Smooth muscle cell (in vitro differentiated cells): ENCODE measurements around the gene PRKCSH. TPM values are rescaled to one million over a fixed set of nuclear protein-coding genes. Genes with fewer than 3 reads are reported as not detected.

Source experiments
- DNase-seq: peaks from one replicate; lab custom pipeline; 2025; ENCODE audit not compliant: unreplicated experiment; lab: John Stamatoyannopoulos, UW
- H2AFZ ChIP-seq: fragments of 200-600 bp; sonication (generic); 2 replicates; pipeline ENCODE4 v1.6.0; 2016; ENCODE audit warnings: antibody characterized with exemption, low read depth, mild to moderate bottlenecking
- H3F3A ChIP-seq: fragments of 200-600 bp; sonication (generic); 2 replicates; pipeline ENCODE4 v1.6.0; 2017; ENCODE audit warnings: antibody characterized with exemption, low read depth
- H3K27ac ChIP-seq: fragments of 200-600 bp; sonication (generic); 2 replicates; pipeline ENCODE4 v1.5.1; 2016; ENCODE audit warnings: low read depth, mild to moderate bottlenecking
- H3K27me3 ChIP-seq: fragments of 200-600 bp; sonication (generic); 2 replicates; pipeline ENCODE4 v1.6.1; 2016; ENCODE audit warnings: low read depth, mild to moderate bottlenecking
- H3K36me3 ChIP-seq: fragments of 200-600 bp; sonication (generic); 2 replicates; pipeline ENCODE4 v1.5.1; 2016; ENCODE audit warnings: low read depth
- H3K4me1 ChIP-seq: fragments of 200-600 bp; sonication (generic); 2 replicates; pipeline ENCODE4 v1.5.1; 2016; ENCODE audit warnings: low read depth
- H3K4me2 ChIP-seq: fragments of 200-600 bp; sonication (generic); 2 replicates; pipeline ENCODE4 v1.6.0; 2016; ENCODE audit warnings: mild to moderate bottlenecking
- H3K4me3 ChIP-seq: fragments of 200-600 bp; sonication (generic); 2 replicates; pipeline ENCODE4 v1.5.1; 2016; ENCODE audit warnings: mild to moderate bottlenecking
- H3K79me2 ChIP-seq: fragments of 200-600 bp; sonication (generic); 2 replicates; pipeline ENCODE4 v1.6.0; 2016; ENCODE audit warnings: low read depth, mild to moderate bottlenecking
- H3K9ac ChIP-seq: fragments of 200-600 bp; sonication (generic); 2 replicates; pipeline ENCODE4 v1.6.0; 2016; ENCODE audit warnings: low read depth
- H3K9me3 ChIP-seq: fragments of 200-600 bp; sonication (generic); replicated peaks from 2 replicates; pipeline ENCODE4 v1.5.1; 2016; ENCODE audit warnings: low read depth
- H4K20me1 ChIP-seq: fragments of 200-600 bp; sonication (generic); 2 replicates; pipeline ENCODE4 v1.6.0; 2016; ENCODE audit warnings: low read depth
- WGBS: methylation state at CpG from one replicate; pipeline ENCODE4 v1.1.7; 2016; ENCODE audit warnings: low lambda C conversion rate; 5-methylcytosine and 5-hydroxymethylcytosine counted together
- polyA plus RNA-seq: library from polyadenylated mRNA; unstranded; fragments of >200 nt; fragmentation: Nextera tagmentation; extraction: Ambion mirVana; gene quantifications from 2 replicates; pipeline ENCODE4 v1.2.1, GENCODE V29; 2016
- total RNA-seq: library from RNA; depleted of rRNA; stranded (reverse); fragments of >200 nt; gene quantifications from 2 replicates; pipeline ENCODE4 v1.2.3, GENCODE V29; 2014
- TF ChIP-seq, protein P1 (sequence below): fragments of 200-600 bp; sonication (generic); IDR thresholded peaks from 2 replicates; pipeline ENCODE4 v1.5.1; 2017; ENCODE audit warnings: borderline replicate concordance, mild to moderate bottlenecking, antibody characterized with exemption; ENCODE audit not compliant: insufficient read depth, poor library complexity, severe bottlenecking

Gene PRKCSH
- total and polyA plus RNA-seq, 2 experiments from 2014 or later, result 47.4 to 165 TPM

DNA sequence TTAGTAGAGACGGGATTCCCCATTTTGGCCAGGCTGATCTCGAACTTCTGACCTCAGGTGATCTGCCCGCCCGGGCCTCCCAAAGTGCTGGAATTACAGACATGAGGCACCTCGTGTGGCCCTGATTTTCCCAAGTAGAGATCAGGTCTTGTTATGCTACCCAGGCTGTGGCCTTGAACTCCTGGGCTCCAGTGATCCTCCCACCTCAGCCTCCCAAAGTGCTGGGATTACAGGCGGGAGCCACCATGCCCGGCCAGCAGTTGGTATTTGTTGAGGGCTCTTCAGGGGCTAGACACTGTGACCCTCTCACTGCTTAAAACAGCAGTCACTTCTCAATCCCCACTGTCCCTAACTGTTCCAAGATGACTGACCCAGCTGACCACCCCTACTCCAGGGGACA, 53.9 kb downstream of the PRKCSH start:
- Histone ChIP-seq H3K79me2 (no peaks in the 10 kb centered on the region), H3K4me1 (no peaks in the 10 kb centered on the region), H3F3A (no peaks in the 10 kb centered on the region), H2AFZ (no peak overlapping the region), H3K27ac (no peak overlapping the region), H3K9me3 (no peaks in the 10 kb centered on the region), H3K4me2 (no peak overlapping the region), H3K9ac (no peak overlapping the region), H3K4me3 (no peak overlapping the region), H3K36me3 (no peaks in the 10 kb centered on the region), H3K27me3 (no peaks in the 10 kb centered on the region), H4K20me1 (no peaks in the 10 kb centered on the region)
- TF ChIP-seq, protein P1, sequence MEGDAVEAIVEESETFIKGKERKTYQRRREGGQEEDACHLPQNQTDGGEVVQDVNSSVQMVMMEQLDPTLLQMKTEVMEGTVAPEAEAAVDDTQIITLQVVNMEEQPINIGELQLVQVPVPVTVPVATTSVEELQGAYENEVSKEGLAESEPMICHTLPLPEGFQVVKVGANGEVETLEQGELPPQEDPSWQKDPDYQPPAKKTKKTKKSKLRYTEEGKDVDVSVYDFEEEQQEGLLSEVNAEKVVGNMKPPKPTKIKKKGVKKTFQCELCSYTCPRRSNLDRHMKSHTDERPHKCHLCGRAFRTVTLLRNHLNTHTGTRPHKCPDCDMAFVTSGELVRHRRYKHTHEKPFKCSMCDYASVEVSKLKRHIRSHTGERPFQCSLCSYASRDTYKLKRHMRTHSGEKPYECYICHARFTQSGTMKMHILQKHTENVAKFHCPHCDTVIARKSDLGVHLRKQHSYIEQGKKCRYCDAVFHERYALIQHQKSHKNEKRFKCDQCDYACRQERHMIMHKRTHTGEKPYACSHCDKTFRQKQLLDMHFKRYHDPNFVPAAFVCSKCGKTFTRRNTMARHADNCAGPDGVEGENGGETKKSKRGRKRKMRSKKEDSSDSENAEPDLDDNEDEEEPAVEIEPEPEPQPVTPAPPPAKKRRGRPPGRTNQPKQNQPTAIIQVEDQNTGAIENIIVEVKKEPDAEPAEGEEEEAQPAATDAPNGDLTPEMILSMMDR, result no peak
- no peak for DNase-seq
- 98% methylated on average over 7 of the region's 7 CpGs for WGBS

DNA sequence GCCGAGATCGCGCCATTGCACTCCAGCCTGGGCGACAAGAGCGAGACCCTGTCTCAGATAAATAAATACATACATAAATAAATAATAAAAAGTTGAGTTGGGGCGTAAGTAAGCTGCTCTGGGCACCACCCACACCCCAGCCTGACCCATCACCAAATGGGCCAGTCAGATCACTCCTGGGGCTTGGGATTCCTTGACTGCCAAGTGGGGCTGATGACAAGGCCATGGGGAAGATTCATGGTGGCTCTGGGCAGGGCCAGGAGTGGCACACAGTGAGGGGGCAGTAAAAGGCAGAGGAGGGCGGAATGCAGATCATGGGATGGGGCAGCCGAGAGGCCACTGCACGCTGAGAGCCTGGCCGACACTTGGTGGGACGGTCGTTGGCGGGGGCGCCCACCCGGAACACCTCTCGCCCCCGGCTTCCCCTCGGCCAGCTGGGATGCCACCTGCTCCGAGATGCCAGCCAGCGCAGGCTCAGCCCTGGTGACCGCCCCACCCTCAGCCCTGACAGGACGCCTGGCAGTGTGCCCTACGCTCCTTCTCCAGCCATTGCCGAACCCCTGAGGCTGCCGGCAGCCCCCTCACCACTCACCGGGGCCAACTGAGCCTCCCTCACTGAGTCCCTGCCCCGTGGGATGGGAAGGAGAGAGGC, 59.3 kb downstream of the PRKCSH start:
- Histone ChIP-seq H2AFZ (no peak overlapping the region), H3F3A (no peaks in the 10 kb centered on the region), H4K20me1 (no peaks in the 10 kb centered on the region), H3K27me3 (no peaks in the 10 kb centered on the region), H3K36me3 (no peaks in the 10 kb centered on the region), H3K9ac (no peak overlapping the region), H3K4me3 (no peak overlapping the region), H3K27ac (no peak overlapping the region), H3K9me3 (no peaks in the 10 kb centered on the region), H3K4me2 (no peak overlapping the region), H3K4me1 (no peaks in the 10 kb centered on the region), H3K79me2 (no peaks in the 10 kb centered on the region)
- WGBS, result 97% methylated on average over 24 of the region's 27 CpGs
- DNase-seq, result no peak
- TF ChIP-seq, protein P1, result no peak

DNA sequence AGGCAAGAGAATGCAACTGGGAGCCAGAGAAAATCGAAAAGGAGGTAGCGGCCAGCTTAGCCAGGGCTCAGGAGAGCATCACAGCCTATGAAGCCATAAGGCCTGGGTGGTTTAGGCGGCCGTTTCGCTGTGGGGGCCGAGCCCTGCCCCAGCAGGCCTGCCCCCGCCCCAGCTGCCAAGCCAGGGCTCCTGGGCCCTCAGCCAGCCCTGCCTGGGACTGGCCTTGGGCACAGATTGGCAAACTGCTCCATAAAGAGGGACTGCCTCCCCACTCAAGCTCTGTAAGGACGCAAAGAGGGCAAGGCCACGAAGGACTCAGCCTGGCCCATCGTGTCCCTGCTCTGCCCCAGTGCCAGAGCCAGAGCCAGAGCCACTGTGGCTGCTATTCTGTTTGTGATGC, 60.0 kb downstream of the PRKCSH start:
- Histone ChIP-seq H3K4me2 (no peak overlapping the region), H3K9me3 (no peaks in the 10 kb centered on the region), H3K9ac (no peak overlapping the region), H3K36me3 (no peaks in the 10 kb centered on the region), H3K27ac (no peak overlapping the region), H3K27me3 (no peaks in the 10 kb centered on the region), H3K4me1 (no peaks in the 10 kb centered on the region), H3K79me2 (no peaks in the 10 kb centered on the region), H3F3A (no peaks in the 10 kb centered on the region), H4K20me1 (no peaks in the 10 kb centered on the region), H3K4me3 (no peak overlapping the region), H2AFZ (no peak overlapping the region)
- DNase-seq, result no peak
- TF ChIP-seq, protein P1, result no peak
- 95% methylated on average over 9 of the region's 10 CpGs for WGBS

DNA sequence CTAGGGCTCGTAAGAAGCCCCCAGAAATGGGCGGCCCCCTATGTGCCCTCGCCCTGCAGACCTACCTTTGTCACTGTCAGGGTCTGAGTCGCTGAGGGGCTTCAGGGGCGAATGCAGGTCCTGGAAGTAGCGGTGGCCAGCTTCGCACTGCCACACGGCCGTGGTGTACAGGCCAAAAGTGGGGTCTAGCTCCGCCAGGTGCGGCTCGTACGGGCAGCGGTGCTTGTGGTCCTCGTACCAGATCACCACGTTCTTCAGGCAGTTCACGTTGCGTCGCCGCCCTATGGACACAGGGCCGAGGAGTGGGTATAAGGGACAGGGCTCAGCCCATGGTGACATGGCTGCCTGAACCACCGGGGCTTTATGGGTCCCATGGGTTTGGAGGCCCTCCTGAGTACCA, 60.5 kb downstream of the PRKCSH start:
- WGBS, result 96% methylated on average over 22 of the region's 22 CpGs
- TF ChIP-seq, protein P1, result no peak
- no peaks in the 10 kb centered on the region for H3K79me2 ChIP-seq
- no peaks in the 10 kb centered on the region for H3F3A ChIP-seq
- H3K27me3 ChIP-seq, result no peaks in the 10 kb centered on the region
- no peak overlapping the region for H3K4me2 ChIP-seq
- H3K36me3 ChIP-seq, result no peaks in the 10 kb centered on the region
- H4K20me1 ChIP-seq, result no peaks in the 10 kb centered on the region
- no peak overlapping the region for H2AFZ ChIP-seq
- no peak for DNase-seq
- no peak overlapping the region for H3K4me3 ChIP-seq
- H3K9me3 ChIP-seq, result no peaks in the 10 kb centered on the region
- H3K4me1 ChIP-seq, result no peaks in the 10 kb centered on the region
- no peak overlapping the region for H3K27ac ChIP-seq
- H3K9ac ChIP-seq, result no peak overlapping the region
